ENCODE results near the gene G3BP2. TPM values are rescaled to one million over a fixed set of nuclear protein-coding genes. Genes with fewer than 3 reads are reported as not detected.
"Not testable (repeated sequence)": the region's sequence is repeated elsewhere in the genome, so short reads cannot be mapped to it uniquely, and the experiment has no call there.

Gene G3BP2
- total RNA-seq = 100 to 1,000 TPM; 127 to 137 TPM

DNA sequence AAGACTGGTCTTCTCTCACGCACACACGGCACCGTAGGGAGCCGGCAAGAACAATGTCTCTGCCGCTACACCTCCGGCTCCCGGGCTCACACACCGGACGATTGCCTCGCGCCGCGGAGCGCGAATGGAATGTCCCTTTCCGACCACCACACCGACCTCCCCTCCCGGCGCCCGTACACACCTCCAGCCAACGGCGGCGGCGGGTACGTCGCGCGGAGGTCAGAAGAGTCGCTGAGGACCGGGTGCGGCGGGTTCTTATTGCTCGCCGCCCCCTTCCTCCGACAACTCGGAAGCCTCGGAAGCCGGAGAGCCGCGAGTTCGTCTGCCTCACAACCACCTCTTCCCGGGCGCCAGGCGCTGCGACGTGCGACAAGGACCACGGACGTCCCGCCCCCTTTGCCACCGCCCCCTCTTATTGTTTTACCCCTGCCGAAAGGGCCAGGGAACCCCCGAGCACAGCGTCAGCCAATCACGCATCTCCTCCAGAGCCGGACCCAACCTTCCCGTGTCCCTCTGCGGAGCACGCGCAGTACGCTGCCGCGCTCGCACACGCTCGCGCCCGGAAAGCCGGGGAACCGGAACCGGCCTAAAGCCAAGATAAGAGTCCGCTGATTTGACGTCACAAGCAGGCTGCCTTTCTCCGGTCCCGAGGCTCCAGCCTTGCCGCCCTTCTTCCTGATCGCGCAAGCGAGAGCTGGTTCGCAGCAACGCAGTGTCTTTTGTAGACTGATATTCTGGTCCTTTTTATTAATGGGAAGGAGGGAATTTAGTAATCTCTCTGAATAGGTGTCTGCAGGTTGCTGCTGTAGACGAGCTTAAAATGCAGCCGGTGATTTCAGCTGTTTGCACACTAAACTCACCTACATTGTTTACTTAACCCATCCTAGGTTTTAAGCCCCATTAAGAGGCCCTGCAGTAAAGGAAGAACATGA is at the start of gene G3BP2:
G3BP2 (minus strand) TSS at position 385 of the 932 bp plus-strand sequence. CDS start 11,386 bp downstream, outside the sequence.
- peak; percentile 98 for DNase-seq
- H3K27ac Mint-ChIP-seq = peak within 1 kb of the TSS; percentile 96
- H3K9me3 Mint-ChIP-seq (ENCODE audit: low read depth) = no peaks in the 10 kb centered on the region
- peak within 1 kb of the TSS; percentile 98 for H3K4me3 Mint-ChIP-seq
- CTCF ChIA-PET = interaction anchor here (0.9 to 1.8 kb wide), 4 partner anchors 14 to 174 kb away, joined by 3 to 9 read pairs (median 4); partner anchors contain the start of gene USO1
- peaks cover 16% of the 10 kb centered on the region for H3K36me3 Mint-ChIP-seq (ENCODE audit: low read depth)
- ATAC-seq = peak; percentile 96
- intact Hi-C loops (cut with DNase I, micrococcal nuclease) = loop anchor here (1.0 to 10.0 kb wide), 11 partner anchors 9 to 1482 kb away; partner anchors contain the start of genes CDKL2 (in 2 of the 2), NUP54 (in 2 of the 2), RCHY1 (in 2 of the 2) and THAP6 (in 2 of the 2)
- peaks cover 39% of the 10 kb centered on the region for H3K4me1 Mint-ChIP-seq
- no peaks in the 10 kb centered on the region for H3K27me3 Mint-ChIP-seq
- POLR2A ChIA-PET = interaction anchor here (0.9 to 1.3 kb wide), 2 partner anchors 48 to 51 kb away, joined by 4 to 8 read pairs; partner anchors contain the start of gene USO1

DNA sequence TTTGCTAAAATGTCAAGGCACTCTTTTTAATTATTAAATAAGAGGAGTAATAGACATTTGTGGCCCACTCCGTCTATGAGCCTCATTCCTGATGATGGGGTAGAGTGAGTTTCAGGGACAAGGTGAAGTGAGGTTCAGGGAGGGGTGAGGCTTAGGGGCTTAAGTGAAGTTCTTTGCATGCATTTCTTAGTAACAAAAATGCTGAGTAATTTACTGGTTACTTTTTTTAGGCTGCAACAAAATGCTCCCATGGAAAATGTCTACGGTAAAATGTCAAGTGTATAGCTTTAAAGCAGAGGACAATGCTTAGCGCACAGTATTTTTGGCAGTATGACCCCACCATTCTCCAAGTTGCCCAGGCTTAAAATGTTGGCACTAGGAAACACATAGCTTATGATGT is 49.2 kb upstream of the G3BP2 start:
- Mint-ChIP-seq H3K9me3 (ENCODE audit: low read depth) (no peaks in the 10 kb centered on the region), H3K27me3 (no peaks in the 10 kb centered on the region), H3K36me3 (ENCODE audit: low read depth) (peaks cover 6% of the 10 kb centered on the region), H3K4me1 (peaks cover 40% of the 10 kb centered on the region), H3K4me3 (no peak overlapping the region), H3K27ac (no peak overlapping the region)
- intact Hi-C loops (cut with DNase I, micrococcal nuclease) = loop anchor here (5.0 kb wide), 2 partner anchors 65 to 1355 kb away; partner anchors contain the start of gene CCNI (in 1 of the 2)
- POLR2A ChIA-PET = no interaction called here
- CTCF ChIA-PET = interaction anchor here (0.8 to 3.3 kb wide), 9 partner anchors 10 to 208 kb away, joined by 4 to 27 read pairs (median 9); partner anchors contain the start of genes G3BP2, RCHY1 and THAP6
- ATAC-seq (no peak), DNase-seq (no peak)

DNA sequence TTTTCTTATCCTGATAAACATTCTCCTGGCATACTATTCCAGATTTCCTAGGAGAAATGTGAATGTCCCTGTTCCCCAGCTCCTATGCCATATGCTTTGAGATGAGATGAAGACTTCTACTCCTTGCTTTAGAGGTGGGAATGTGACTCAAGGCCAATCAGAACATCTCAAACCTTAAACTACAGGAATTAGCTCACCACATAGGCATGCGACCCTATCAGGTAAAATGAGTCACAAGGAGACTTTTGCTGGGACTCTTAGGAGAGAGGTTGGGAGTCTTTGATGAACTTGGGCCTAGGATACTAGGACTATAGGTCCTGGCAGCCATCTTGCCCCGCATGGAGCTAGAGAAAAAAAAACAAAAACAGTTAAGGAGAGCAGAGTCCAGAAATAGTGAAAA is 45.3 kb upstream of the G3BP2 start:
- POLR2A ChIA-PET = interaction anchor here (0.6 kb wide), 3 partner anchors 67 to 147 kb away, joined by 4 to 6 read pairs (median 6); no protein-coding TSS in a partner anchor
- Mint-ChIP-seq H3K27me3 (no peaks in the 10 kb centered on the region), H3K4me1 (peaks cover 24% of the 10 kb centered on the region), H3K4me3 (no peak overlapping the region), H3K36me3 (ENCODE audit: low read depth) (no peaks in the 10 kb centered on the region), H3K9me3 (ENCODE audit: low read depth) (no peaks in the 10 kb centered on the region), H3K27ac (no peak overlapping the region)
- ATAC-seq (no peak), DNase-seq (no peak)
- intact Hi-C loops (cut with DNase I, micrococcal nuclease) = no loop called here
- CTCF ChIA-PET = interaction anchor here (0.5 to 1.4 kb wide), 3 partner anchors 9 to 129 kb away, joined by 3 to 6 read pairs (median 4); no protein-coding TSS in a partner anchor

DNA sequence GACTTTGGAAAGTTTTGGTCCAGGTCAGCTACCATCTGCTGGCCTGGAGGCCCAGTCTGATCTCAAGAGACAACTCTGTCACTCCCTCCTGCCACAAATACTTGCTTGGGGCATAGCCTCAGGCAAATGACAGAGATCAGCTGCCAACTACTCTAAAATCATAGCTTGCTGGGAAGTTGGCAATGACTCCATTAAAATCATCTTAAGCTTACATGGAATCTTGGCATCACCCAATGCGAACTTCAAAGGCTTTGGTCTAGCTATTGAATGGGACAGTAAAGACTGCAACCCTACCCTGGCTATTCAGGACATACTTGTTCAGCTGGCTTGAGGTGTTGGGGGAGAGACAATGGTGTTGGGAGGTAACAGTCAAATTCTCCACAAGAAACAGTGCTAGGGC is 44.2 kb upstream of the G3BP2 start:
- Mint-ChIP-seq H3K27me3 (no peaks in the 10 kb centered on the region), H3K4me1 (peaks cover 14% of the 10 kb centered on the region), H3K36me3 (ENCODE audit: low read depth) (no peaks in the 10 kb centered on the region), H3K9me3 (ENCODE audit: low read depth) (no peaks in the 10 kb centered on the region), H3K4me3 (no peak overlapping the region), H3K27ac (no peak overlapping the region)
- no peak for ATAC-seq
- ChIA-PET CTCF (interaction anchor here (0.7 to 0.8 kb wide), 2 partner anchors 65 to 1987 kb away, joined by 3 read pairs; no protein-coding TSS in a partner anchor), POLR2A (interaction anchor here (0.6 kb wide), 1 partner anchor 13 kb away, joined by 3 read pairs; no protein-coding TSS in a partner anchor)
- intact Hi-C loops (cut with DNase I, micrococcal nuclease) = no loop called here
- DNase-seq = no peak

DNA sequence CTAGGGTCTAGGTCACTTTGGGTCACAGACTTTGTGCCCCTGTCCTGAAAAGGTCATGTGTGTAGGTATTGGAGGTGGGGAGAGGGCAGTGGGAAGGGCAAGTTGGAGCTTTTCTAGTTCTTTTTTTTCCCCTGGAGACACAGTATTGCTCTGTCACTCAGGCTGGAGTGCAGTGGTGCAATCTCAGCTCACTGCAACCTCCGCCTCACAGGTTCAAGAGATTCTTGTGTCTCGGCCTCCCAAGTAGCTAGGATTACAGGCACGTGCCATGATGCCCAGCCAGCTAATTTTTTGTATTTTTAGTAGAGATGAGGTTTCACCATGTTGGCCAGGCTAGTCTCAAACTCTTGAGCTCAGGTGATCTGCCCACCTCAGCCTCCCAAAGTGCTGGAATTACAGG is 42.8 kb upstream of the G3BP2 start:
- ATAC-seq; H3K27ac Mint-ChIP-seq; H3K4me3 Mint-ChIP-seq; H3K27me3 Mint-ChIP-seq; H3K36me3 Mint-ChIP-seq (ENCODE audit: low read depth); DNase-seq; H3K4me1 Mint-ChIP-seq; H3K9me3 Mint-ChIP-seq (ENCODE audit: low read depth); intact Hi-C loops (cut with DNase I, micrococcal nuclease): not testable (repeated sequence)
- POLR2A ChIA-PET = interaction anchor here (0.7 kb wide), 1 partner anchor 9 kb away, joined by 3 read pairs; the partner anchor contains the start of gene USO1
- CTCF ChIA-PET = interaction anchor here (0.7 to 2.7 kb wide), 2 partner anchors 8 to 125 kb away, joined by 3 to 7 read pairs; partner anchors contain the start of gene USO1

DNA sequence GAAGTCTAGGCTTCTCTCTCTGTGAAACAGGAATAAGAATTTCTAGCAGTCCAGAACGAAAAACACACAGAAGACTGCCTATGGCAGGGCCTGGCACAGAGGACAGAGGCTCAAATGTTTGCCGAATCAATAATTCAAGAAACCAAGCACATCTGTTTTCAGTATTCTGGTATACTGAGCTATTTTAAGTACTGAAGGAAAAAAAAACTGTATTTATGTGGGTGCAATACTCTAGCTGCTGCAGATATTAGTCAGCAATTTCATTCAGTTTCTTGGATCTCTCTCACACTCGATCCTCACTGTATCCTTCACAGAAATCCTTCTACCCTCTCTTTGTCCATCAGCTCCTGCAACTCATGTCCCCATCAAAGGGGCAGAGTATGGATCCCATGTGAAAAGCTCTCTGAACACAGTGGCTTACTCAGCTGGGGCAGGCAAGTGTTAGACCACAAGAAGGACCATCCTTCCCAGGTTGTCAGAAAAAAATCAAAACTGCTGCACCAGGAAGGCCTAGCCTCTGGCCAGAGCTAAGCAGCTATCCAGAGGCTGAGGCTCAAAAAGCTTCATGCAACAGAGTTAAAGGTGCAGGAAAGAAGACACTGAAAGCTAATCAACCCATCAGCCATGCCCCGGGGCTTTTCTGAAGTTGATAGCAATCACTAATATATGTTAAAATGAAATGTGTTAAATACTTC is 42.0 kb upstream of the G3BP2 start:
- POLR2A ChIA-PET = interaction anchor here (0.5 to 0.7 kb wide), 3 partner anchors 9 to 115 kb away, joined by 3 to 4 read pairs (median 3); partner anchors contain the start of gene USO1
- no peaks in the 10 kb centered on the region for H3K9me3 Mint-ChIP-seq (ENCODE audit: low read depth)
- no peaks in the 10 kb centered on the region for H3K27me3 Mint-ChIP-seq
- ATAC-seq (peak; percentile 47), DNase-seq (no peak)
- peaks cover 9% of the 10 kb centered on the region for H3K4me1 Mint-ChIP-seq
- no peaks in the 10 kb centered on the region for H3K36me3 Mint-ChIP-seq (ENCODE audit: low read depth)
- intact Hi-C loops (cut with DNase I, micrococcal nuclease) = no loop called here
- no peak overlapping the region for H3K4me3 Mint-ChIP-seq
- CTCF ChIA-PET = interaction anchor here (0.7 to 2.7 kb wide), 2 partner anchors 9 to 125 kb away, joined by 3 to 7 read pairs; partner anchors contain the start of gene USO1
- H3K27ac Mint-ChIP-seq = no peak overlapping the region

DNA sequence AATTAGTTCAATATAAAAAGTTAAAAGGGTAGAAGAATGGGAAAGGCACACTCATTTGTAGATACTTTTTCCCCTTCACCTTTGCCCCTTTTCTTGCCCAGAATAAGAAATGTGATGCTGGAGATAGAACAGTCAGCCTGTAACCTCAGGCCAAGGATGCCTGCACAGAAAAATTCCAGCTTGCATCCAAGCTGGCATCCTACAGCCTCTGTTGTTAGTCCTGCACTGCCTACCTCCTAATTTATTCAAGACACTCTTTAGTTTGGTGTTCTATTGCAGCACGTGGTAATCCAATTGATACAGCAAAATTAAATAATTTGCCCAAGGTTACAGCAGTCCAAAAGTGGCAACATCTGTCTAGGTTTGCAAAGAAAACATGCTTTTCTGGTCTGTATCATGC is 41.5 kb upstream of the G3BP2 start:
- H3K27ac Mint-ChIP-seq = no peak overlapping the region
- intact Hi-C loops (cut with DNase I, micrococcal nuclease) = no loop called here
- no peaks in the 10 kb centered on the region for H3K9me3 Mint-ChIP-seq (ENCODE audit: low read depth)
- ATAC-seq (no peak), DNase-seq (no peak)
- no peaks in the 10 kb centered on the region for H3K27me3 Mint-ChIP-seq
- H3K4me3 Mint-ChIP-seq = no peak overlapping the region
- ChIA-PET CTCF (interaction anchor here (2.7 kb wide), 1 partner anchor 9 kb away, joined by 7 read pairs; the partner anchor contains the start of gene USO1), POLR2A (interaction anchor here (0.5 kb wide), 1 partner anchor 11 kb away, joined by 3 read pairs; no protein-coding TSS in a partner anchor)
- H3K36me3 Mint-ChIP-seq (ENCODE audit: low read depth) = no peaks in the 10 kb centered on the region
- H3K4me1 Mint-ChIP-seq = peaks cover 9% of the 10 kb centered on the region

DNA sequence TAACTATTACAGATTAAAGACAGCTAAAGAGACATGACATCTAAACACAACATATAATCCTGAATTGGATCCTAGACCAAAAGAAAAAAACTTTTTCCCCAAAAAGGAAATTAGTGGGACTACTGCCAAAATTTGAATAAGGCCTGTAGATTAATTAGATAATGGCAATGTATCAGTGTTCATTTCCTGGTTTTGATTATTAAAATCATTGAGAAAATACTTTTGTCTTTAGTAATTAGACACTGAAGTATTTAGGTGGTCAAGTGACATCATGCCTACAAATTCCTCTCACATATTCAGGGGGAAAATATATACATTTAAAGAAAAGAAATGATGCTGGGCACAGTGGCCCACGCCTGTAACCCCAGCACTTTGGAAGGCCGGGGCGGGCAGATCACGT is 40.8 kb upstream of the G3BP2 start:
- H3K9me3 Mint-ChIP-seq (ENCODE audit: low read depth) = no peaks in the 10 kb centered on the region
- intact Hi-C loops (cut with DNase I, micrococcal nuclease) = no loop called here
- H3K27ac Mint-ChIP-seq = no peak overlapping the region
- CTCF ChIA-PET = interaction anchor here (2.7 kb wide), 1 partner anchor 10 kb away, joined by 7 read pairs; the partner anchor contains the start of gene USO1
- no peaks in the 10 kb centered on the region for H3K27me3 Mint-ChIP-seq
- ATAC-seq (no peak), DNase-seq (no peak)
- peaks cover 9% of the 10 kb centered on the region for H3K4me1 Mint-ChIP-seq
- H3K4me3 Mint-ChIP-seq = no peak overlapping the region
- POLR2A ChIA-PET = no interaction called here
- H3K36me3 Mint-ChIP-seq (ENCODE audit: low read depth) = no peaks in the 10 kb centered on the region

DNA sequence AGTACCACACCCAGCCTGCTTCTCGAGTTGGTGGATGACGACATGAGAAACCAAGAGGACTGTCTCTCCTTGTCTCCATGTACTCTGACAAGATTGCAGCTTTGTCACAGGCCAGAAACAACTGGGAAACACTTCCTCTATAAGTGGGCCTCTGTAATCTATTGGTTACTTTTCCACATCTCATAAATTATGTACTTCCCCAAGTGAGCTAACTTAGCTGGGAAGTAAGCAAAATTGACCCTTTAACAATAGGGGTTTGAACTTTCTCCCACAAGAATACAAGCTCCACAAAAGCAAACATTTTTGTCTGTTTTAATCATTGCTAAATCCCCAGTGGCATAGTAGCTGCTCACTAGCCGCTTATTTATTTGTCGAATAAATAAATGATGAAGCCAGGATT is 37.0 kb upstream of the G3BP2 start:
- Mint-ChIP-seq H3K4me3 (no peak overlapping the region), H3K27me3 (no peaks in the 10 kb centered on the region), H3K4me1 (peaks cover 4% of the 10 kb centered on the region), H3K36me3 (ENCODE audit: low read depth) (no peaks in the 10 kb centered on the region), H3K27ac (no peak overlapping the region), H3K9me3 (ENCODE audit: low read depth) (no peaks in the 10 kb centered on the region)
- no peak for DNase-seq
- CTCF ChIA-PET = interaction anchor here (0.7 to 1.8 kb wide), 4 partner anchors 9 to 127 kb away, joined by 3 to 12 read pairs (median 5); partner anchors contain the start of gene USO1
- intact Hi-C loops (cut with DNase I, micrococcal nuclease) = no loop called here
- POLR2A ChIA-PET = no interaction called here
- ATAC-seq = no peak

DNA sequence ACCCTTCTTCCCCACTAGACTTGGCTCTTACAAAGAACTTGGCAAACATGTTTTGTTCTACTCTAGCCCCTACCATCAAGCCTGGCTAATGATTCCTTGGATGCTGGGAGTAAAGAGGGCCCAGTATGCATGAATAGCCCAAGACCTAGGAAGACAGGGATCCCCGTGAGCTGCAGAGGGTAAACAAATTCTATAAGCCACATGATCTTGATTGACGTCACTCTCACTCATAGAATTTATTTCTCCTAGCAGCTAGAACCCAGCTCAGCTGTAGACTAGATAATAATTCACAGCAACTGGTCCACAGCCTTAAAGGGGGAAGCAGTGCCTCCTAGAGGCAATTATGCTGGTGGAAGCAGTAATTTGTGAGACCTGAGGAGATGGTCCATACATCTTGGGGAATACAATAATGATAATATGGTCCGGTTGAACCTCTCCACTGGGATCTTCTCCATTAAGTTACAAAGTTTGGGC is 35.0 kb upstream of the G3BP2 start:
- intact Hi-C loops (cut with DNase I, micrococcal nuclease) = loop anchor here in 1 of 2 experiments (2.0 kb wide), 1 partner anchor 53 kb away; no protein-coding TSS in a partner anchor
- Mint-ChIP-seq H3K27ac (no peak overlapping the region), H3K4me1 (no peaks in the 10 kb centered on the region), H3K4me3 (no peak overlapping the region), H3K27me3 (no peaks in the 10 kb centered on the region), H3K36me3 (ENCODE audit: low read depth) (no peaks in the 10 kb centered on the region), H3K9me3 (ENCODE audit: low read depth) (no peaks in the 10 kb centered on the region)
- peak; percentile 83 for ATAC-seq
- ChIA-PET POLR2A (no interaction called here), CTCF (interaction anchor here (0.9 to 2.1 kb wide), 2 partner anchors 131 to 138 kb away, joined by 4 read pairs; no protein-coding TSS in a partner anchor)
- DNase-seq = peak; percentile 58
